WTC11 (cell line): Measurements from ENCODE around the gene OPCML.

Experiments used
- AFF4 ChIP-seq: sonication (generic); formaldehyde crosslinking; IDR thresholded peaks from 2 replicates; pipeline ENCODE4 v1.8.1; 2023; ENCODE audit warnings: mild to moderate bottlenecking, missing genetic modification reagents, borderline replicate concordance
- CTCF ChIP-seq: fragments of 200-600 bp; IDR thresholded peaks from 2 replicates; pipeline ENCODE4 v1.8.0; 2022; ENCODE audit warnings: antibody characterized with exemption
- E2F4 ChIP-seq: sonication (generic); formaldehyde crosslinking; IDR thresholded peaks from 2 replicates; pipeline ENCODE4 v1.8.1; 2022; ENCODE audit warnings: low read depth, mild to moderate bottlenecking, moderate library complexity, missing genetic modification reagents, borderline replicate concordance
- FOXP1 ChIP-seq: sonication (generic); formaldehyde crosslinking; IDR thresholded peaks from 2 replicates; pipeline ENCODE4 v1.8.0; 2022; ENCODE audit warnings: missing genetic modification reagents, mild to moderate bottlenecking, moderate library complexity, borderline replicate concordance
- GABPB1 ChIP-seq: sonication (generic); formaldehyde crosslinking; IDR thresholded peaks from 2 replicates; pipeline ENCODE4 v1.8.1; 2023; ENCODE audit warnings: mild to moderate bottlenecking, missing genetic modification reagents
- JUN ChIP-seq: sonication (generic); formaldehyde crosslinking; IDR thresholded peaks from 2 replicates; pipeline ENCODE4 v1.8.0; 2023; ENCODE audit warnings: mild to moderate bottlenecking, missing genetic modification reagents
- MAX ChIP-seq: sonication (generic); formaldehyde crosslinking; IDR thresholded peaks from 2 replicates; pipeline ENCODE4 v1.8.0; 2022; ENCODE audit warnings: mild to moderate bottlenecking, missing genetic modification reagents
- MYBL2 ChIP-seq: sonication (generic); formaldehyde crosslinking; IDR thresholded peaks from 2 replicates; pipeline ENCODE4 v1.8.1; 2023; ENCODE audit warnings: mild to moderate bottlenecking, moderate library complexity, missing genetic modification reagents
- SP1 ChIP-seq: sonication (generic); formaldehyde crosslinking; conservative IDR thresholded peaks from 2 replicates; pipeline ENCODE4 v1.8.1; 2022; ENCODE audit warnings: missing genetic modification reagents
- STAT6 ChIP-seq: sonication (generic); formaldehyde crosslinking; conservative IDR thresholded peaks from 2 replicates; pipeline ENCODE4 v1.8.1; 2023; ENCODE audit warnings: mild to moderate bottlenecking, low read depth, missing genetic modification reagents, moderate library complexity
- USF1 ChIP-seq: sonication (generic); formaldehyde crosslinking; IDR thresholded peaks from 2 replicates; pipeline ENCODE4 v1.8.0; 2022; ENCODE audit warnings: mild to moderate bottlenecking, missing genetic modification reagents
- ZNF138 ChIP-seq: sonication (generic); formaldehyde crosslinking; conservative IDR thresholded peaks from 2 replicates; pipeline ENCODE4 v1.8.1; 2022; ENCODE audit warnings: mild to moderate bottlenecking, moderate library complexity, missing genetic modification reagents
- ZNF281 ChIP-seq: sonication (generic); formaldehyde crosslinking; IDR thresholded peaks from 2 replicates; pipeline ENCODE4 v1.8.0; 2023; ENCODE audit warnings: mild to moderate bottlenecking, missing genetic modification reagents

- no peak for TF ChIP-seq CTCF
- TF ChIP-seq GABPB1 (CRISPR knock-in tag) = no peak
- TF ChIP-seq MYBL2 (CRISPR knock-in tag) = no peak
- TF ChIP-seq SP1 (CRISPR knock-in tag) = no peak
- TF ChIP-seq ZNF138 (CRISPR knock-in tag) = no peak
- TF ChIP-seq USF1 = no peak
- no peak for TF ChIP-seq JUN
- no peak for TF ChIP-seq E2F4 (CRISPR knock-in tag)
- TF ChIP-seq MAX = no peak
- TF ChIP-seq FOXP1 (CRISPR knock-in tag) = no peak
- no peak for TF ChIP-seq STAT6 (CRISPR knock-in tag)
- TF ChIP-seq ZNF281 (CRISPR knock-in tag) = no peak
- TF ChIP-seq AFF4 (CRISPR knock-in tag) = no peak
These were observed 883.0 kb downstream of the OPCML start for GRCh38 chr11:132649277-132649676.
